PC-3 (cell line): Measurements from ENCODE around the gene HMGXB3. TPM values are rescaled to one million over a fixed set of nuclear protein-coding genes. Genes with fewer than 3 reads are reported as not detected.
A peak's percentile ranks its signal among the peaks of the same experiment; 100 is the strongest.

ENCODE experiments used
- ATAC-seq: fragments of 200-7000 bp; cut with Tn5 transposase; 2 replicates; pipeline ENCODE4 v1.9.1; 2020; ENCODE audit warnings: mild to moderate bottlenecking, moderate library complexity
- BruUV-seq: library from RNA; stranded (reverse); fragments of 400-500 nt; replicated peaks from 2 replicates; lab custom pipeline; 2021; lab: Mats Ljungman, UMichigan
- CTCF ChIA-PET: fragments of 300-600 bp; sonication (Branson Sonifier 250); formaldehyde crosslinking; loops from one replicate; lab custom pipeline; 2022; ENCODE audit warnings: antibody characterized with exemption; lab: Charles Lee
- POLR2A ChIA-PET: fragments of 300-600 bp; sonication (Branson Sonifier 250); formaldehyde crosslinking; loops from one replicate; lab custom pipeline; 2022; ENCODE audit warnings: antibody characterized with exemption; ENCODE audit not compliant: unreplicated experiment; lab: Charles Lee
- DNase-seq: peaks from one replicate; pipeline ENCODE4 v3.0.0-alpha.2; 2015
- H2AFZ ChIP-seq: fragments of 300-600 bp; sonication (generic); 2 replicates; pipeline ENCODE4 v1.6.0; 2016; ENCODE audit warnings: antibody characterized with exemption, low read length
- H3F3A ChIP-seq: fragments of 300-600 bp; sonication (generic); one replicate; pipeline ENCODE4 v1.6.0; 2017; ENCODE audit warnings: antibody characterized with exemption, low read length, control low read depth, mild to moderate bottlenecking; ENCODE audit not compliant: unreplicated experiment
- H3K27ac ChIP-seq: fragments of 300-600 bp; sonication (generic); 2 replicates; pipeline ENCODE4 v1.5.1; 2016; ENCODE audit warnings: mild to moderate bottlenecking, low read length
- H3K27me3 ChIP-seq: fragments of 300-600 bp; sonication (generic); 2 replicates; pipeline ENCODE4 v1.6.1; 2016; ENCODE audit warnings: low read length, mixed read lengths
- H3K36me3 ChIP-seq: fragments of 300-600 bp; sonication (generic); 2 replicates; pipeline ENCODE4 v1.6.1; 2016; ENCODE audit warnings: low read depth, mixed run types, low read length, mixed read lengths
- H3K4me1 ChIP-seq: fragments of 300-600 bp; sonication (generic); 2 replicates; pipeline ENCODE4 v1.5.1; 2016; ENCODE audit warnings: low read length; ENCODE audit not compliant: insufficient read depth
- H3K4me2 ChIP-seq: fragments of 300-600 bp; sonication (generic); 2 replicates; pipeline ENCODE4 v1.6.0; 2016; ENCODE audit warnings: low read length
- H3K4me3 ChIP-seq: fragments of 300-600 bp; sonication (generic); 2 replicates; pipeline ENCODE4 v1.5.1; 2016; ENCODE audit warnings: mild to moderate bottlenecking, low read length, mixed read lengths
- H3K79me2 ChIP-seq: fragments of 300-600 bp; sonication (generic); 2 replicates; pipeline ENCODE4 v1.6.1; 2017; ENCODE audit warnings: low read length, mixed read lengths
- H3K9ac ChIP-seq: fragments of 300-600 bp; sonication (generic); 2 replicates; pipeline ENCODE4 v1.6.0; 2016; ENCODE audit warnings: mild to moderate bottlenecking, low read length
- H3K9me2 ChIP-seq: fragments of 300-600 bp; sonication (generic); replicated peaks from 2 replicates; pipeline ENCODE4 v1.6.1; 2016; ENCODE audit warnings: mixed run types, low read length, mixed read lengths
- H3K9me3 ChIP-seq: fragments of 300-600 bp; sonication (generic); 2 replicates; pipeline ENCODE4 v1.6.1; 2016; ENCODE audit warnings: low read length, mixed read lengths
- H4K20me1 ChIP-seq: fragments of 300-600 bp; sonication (generic); 2 replicates; pipeline ENCODE4 v1.6.1; 2016; ENCODE audit warnings: low read length, mixed read lengths
- CTCF ChIP-seq: fragments of 300-600 bp; sonication (generic); conservative IDR thresholded peaks from 2 replicates; pipeline ENCODE4 v1.5.1; 2017; ENCODE audit warnings: antibody characterized with exemption, low read depth, mild to moderate bottlenecking, low read length
- EZH2 ChIP-seq: fragments of 300-600 bp; sonication (generic); IDR thresholded peaks from one replicate; pipeline ENCODE4 v1.6.1; 2017; ENCODE audit warnings: antibody characterized with exemption, mild to moderate bottlenecking, low read length; ENCODE audit not compliant: unreplicated experiment
- EZH2phosphoT487 ChIP-seq: fragments of 300-600 bp; sonication (generic); IDR thresholded peaks from 2 replicates; pipeline ENCODE4 v1.6.1; 2018; ENCODE audit warnings: mild to moderate bottlenecking, antibody characterized with exemption, low read length, borderline replicate concordance
- intact Hi-C: fragments of 100-400 bp; cut with micrococcal nuclease; formaldehyde crosslinking; loops from 2 replicates; pipeline ENCODE4 v1.9.0; 2023
- total RNA-seq: library from RNA; depleted of rRNA; stranded (reverse); fragments of >200 nt; gene quantifications from 2 replicates; pipeline ENCODE4 v1.2.3, GENCODE V29; 2014

HMGXB3 gene
- total RNA-seq, 1 experiment from 2014 or later = 56.6 TPM

- H3K27me3 ChIP-seq = peaks cover 62% of the 10 kb centered on the region
- no peaks in the 10 kb centered on the region for H3K79me2 ChIP-seq
- ATAC-seq (no peak), DNase-seq (no peak)
- H2AFZ ChIP-seq = no peak overlapping the region
- H4K20me1 ChIP-seq = no peaks in the 10 kb centered on the region
- POLR2A ChIA-PET = no interaction called here
- H3K4me3 ChIP-seq = no peak overlapping the region
- intact Hi-C loops = no loop called here
- no peaks in the 10 kb centered on the region for H3K9me2 ChIP-seq
- no peak overlapping the region for H3K27ac ChIP-seq
- H3K9ac ChIP-seq = no peak overlapping the region
- H3K4me2 ChIP-seq = no peak overlapping the region
- CTCF ChIA-PET = no interaction called here
- H3K36me3 ChIP-seq = no peaks in the 10 kb centered on the region
- H3F3A ChIP-seq = no peaks in the 10 kb centered on the region
- no TSS peak for BruUV-seq
- TF ChIP-seq EZH2phosphoT487 (no peak), CTCF (no peak), EZH2 (no peak)
- H3K9me3 ChIP-seq = no peaks in the 10 kb centered on the region
- no peaks in the 10 kb centered on the region for H3K4me1 ChIP-seq
Measured at GRCh38 chr5:150092159-150092787, 91.7 kb downstream of the HMGXB3 start.

DNA sequence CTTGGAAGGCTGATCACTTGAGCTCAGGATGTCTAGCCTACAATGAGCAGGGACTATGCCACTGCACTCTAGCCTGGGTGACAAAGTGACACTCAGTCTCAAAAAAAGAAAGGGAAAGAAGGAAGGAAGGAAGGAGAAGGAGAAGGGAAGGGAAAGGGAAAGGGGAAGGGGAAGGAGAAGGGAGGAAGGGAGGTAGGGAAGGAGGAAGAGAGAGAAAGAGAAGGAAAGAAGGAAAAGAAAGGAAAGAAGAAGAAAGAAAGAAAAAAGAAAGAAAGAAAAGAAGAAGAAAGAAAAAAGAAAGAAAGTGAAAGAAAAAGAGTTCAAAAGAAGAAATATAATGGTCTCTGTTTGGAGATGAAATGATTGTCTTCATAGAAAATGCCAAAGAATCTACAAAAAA lies 96.6 kb downstream of the HMGXB3 start:
- intact Hi-C loops = no loop called here
- H3K79me2 ChIP-seq = no peaks in the 10 kb centered on the region
- H3K9ac ChIP-seq = no peak overlapping the region
- H3K4me1 ChIP-seq = no peaks in the 10 kb centered on the region
- H3K27ac ChIP-seq = no peak overlapping the region
- H3K9me3 ChIP-seq = no peaks in the 10 kb centered on the region
- ChIA-PET POLR2A (no interaction called here), CTCF (no interaction called here)
- no peak for DNase-seq
- no peaks in the 10 kb centered on the region for H3K9me2 ChIP-seq
- no peak overlapping the region for H3K4me2 ChIP-seq
- no TSS peak for BruUV-seq
- no peak for ATAC-seq
- H3K4me3 ChIP-seq = no peak overlapping the region
- no peaks in the 10 kb centered on the region for H4K20me1 ChIP-seq
- TF ChIP-seq EZH2phosphoT487 (no peak), EZH2 (no peak), CTCF (no peak)
- no peaks in the 10 kb centered on the region for H3K36me3 ChIP-seq
- peaks cover 24% of the 10 kb centered on the region for H3K27me3 ChIP-seq
- no peaks in the 10 kb centered on the region for H3F3A ChIP-seq
- no peak overlapping the region for H2AFZ ChIP-seq

DNA sequence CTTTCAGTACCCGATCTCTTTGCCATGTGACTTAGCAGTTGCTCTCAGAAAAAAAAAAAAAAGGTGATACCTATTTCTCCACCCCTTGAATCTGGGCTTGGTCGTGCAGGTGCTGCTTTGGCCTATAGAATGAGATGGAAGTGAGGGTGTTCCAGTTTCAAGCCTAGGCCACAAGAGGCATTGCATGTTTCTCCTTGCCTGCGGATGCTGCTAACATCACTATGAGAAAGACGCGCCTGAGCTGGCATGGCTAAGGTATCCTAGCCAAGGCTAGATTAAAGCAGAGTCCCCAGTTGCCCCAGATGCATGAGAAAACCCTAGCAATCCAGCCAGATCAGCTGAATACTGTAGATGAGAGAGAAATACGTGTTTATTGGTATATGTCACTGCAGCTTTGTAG lies 100.5 kb downstream of the HMGXB3 start:
- Histone ChIP-seq H3K4me1 (no peaks in the 10 kb centered on the region), H2AFZ (no peak overlapping the region), H3K4me2 (no peak overlapping the region), H3F3A (no peaks in the 10 kb centered on the region), H3K9me2 (no peaks in the 10 kb centered on the region), H4K20me1 (no peaks in the 10 kb centered on the region), H3K9me3 (no peaks in the 10 kb centered on the region), H3K79me2 (no peaks in the 10 kb centered on the region), H3K27ac (no peak overlapping the region), H3K27me3 (peaks cover 11% of the 10 kb centered on the region), H3K4me3 (no peak overlapping the region), H3K9ac (no peak overlapping the region), H3K36me3 (no peaks in the 10 kb centered on the region)
- POLR2A ChIA-PET = no interaction called here
- CTCF ChIA-PET = no interaction called here
- DNase-seq (no peak), ATAC-seq (peak; percentile 31; the same call in 1 of the 2 replicates)
- no TSS peak for BruUV-seq
- intact Hi-C loops = no loop called here
- TF ChIP-seq EZH2phosphoT487 (no peak), CTCF (no peak)
